OCI-LY3 (cell line): ENCODE measurements around the gene OCIAD2.
"Not testable (repeated sequence)": the region's sequence is repeated elsewhere in the genome, so short reads cannot be mapped to it uniquely, and the experiment has no call there.

Experiments used
- H2AFZ ChIP-seq: fragments of 200-600, 300-600 bp; shearing (Covaris generic); 2 replicates; pipeline ENCODE4 v1.6.0; 2014; ENCODE audit warnings: antibody characterized with exemption, low read depth, low read length
- H3K27ac ChIP-seq: fragments of 200-600, 300-600 bp; sonication (generic); 2 replicates; pipeline ENCODE4 v1.5.1; 2014; ENCODE audit warnings: mild to moderate bottlenecking, low read length, moderate library complexity, mixed read lengths
- H3K27me3 ChIP-seq: fragments of 200-600, 300-600 bp; sonication (generic); 2 replicates; pipeline ENCODE4 v1.6.1; 2014; ENCODE audit warnings: low read depth, low read length, mixed read lengths
- H3K36me3 ChIP-seq: fragments of 200-600, 300-600 bp; sonication (generic); replicated peaks from 2 replicates; pipeline ENCODE3; 2014; ENCODE audit warnings: low read depth, low read length, mixed read lengths
- H3K4me1 ChIP-seq: fragments of 300-600, 200-600 bp; sonication (generic); 2 replicates; pipeline ENCODE4 v1.6.1; 2014; ENCODE audit warnings: low read length, mixed read lengths
- H3K4me2 ChIP-seq: fragments of 200-600, 300-600 bp; sonication (generic); 2 replicates; pipeline ENCODE4 v1.6.1; 2014; ENCODE audit warnings: low read length, mixed read lengths
- H3K4me3 ChIP-seq: fragments of 300-600, 200-600 bp; sonication (generic); 2 replicates; pipeline ENCODE4 v1.5.1; 2014; ENCODE audit warnings: antibody characterized with exemption, mild to moderate bottlenecking, low read length, moderate library complexity
- H3K79me2 ChIP-seq: fragments of 300-600, 200-600 bp; shearing (Covaris generic); 2 replicates; pipeline ENCODE4 v1.6.1; 2014; ENCODE audit warnings: mild to moderate bottlenecking, low read length, mixed read lengths
- H3K9ac ChIP-seq: fragments of 300-600, 200-600 bp; shearing (Covaris generic); 2 replicates; pipeline ENCODE4 v1.6.0; 2014; ENCODE audit warnings: mild to moderate bottlenecking, low read length, moderate library complexity
- H3K9me3 ChIP-seq: fragments of 200-600, 300-600 bp; shearing (Covaris generic); 2 replicates; pipeline ENCODE4 v1.6.1; 2014; ENCODE audit warnings: low read length, mixed read lengths; ENCODE audit not compliant: insufficient read depth
- H4K20me1 ChIP-seq: fragments of 200-600, 300-600 bp; sonication (generic); 2 replicates; pipeline ENCODE4 v1.6.1; 2016; ENCODE audit warnings: low read length, mixed read lengths; ENCODE audit not compliant: insufficient read depth
- EZH2phosphoT487 ChIP-seq: fragments of 200-600 bp; shearing (Covaris generic); IDR thresholded peaks from 2 replicates; pipeline ENCODE4 v1.6.1; 2018; ENCODE audit warnings: antibody characterized with exemption, mixed run types, low read depth
- TF ChIP-seq, protein P1 (sequence below): fragments of 200-600, 300-600 bp; sonication (generic); IDR thresholded peaks from 2 replicates; pipeline ENCODE4 v1.5.1; 2014; ENCODE audit warnings: antibody characterized with exemption, low read length, low read depth

The OCIAD2 gene

GRCh38 chr4:48931459-48931858 lies 24.9 kb upstream of the OCIAD2 start:
- Histone ChIP-seq H2AFZ (no peak overlapping the region), H3K9ac (no peak overlapping the region), H3K4me2 (no peak overlapping the region), H3K27me3 (no peaks in the 10 kb centered on the region), H3K27ac (no peak overlapping the region), H4K20me1 (no peaks in the 10 kb centered on the region), H3K4me1 (no peaks in the 10 kb centered on the region), H3K9me3 (no peaks in the 10 kb centered on the region), H3K36me3 (no peaks in the 10 kb centered on the region), H3K4me3 (no peak overlapping the region), H3K79me2 (no peaks in the 10 kb centered on the region)
- TF ChIP-seq, protein P1, sequence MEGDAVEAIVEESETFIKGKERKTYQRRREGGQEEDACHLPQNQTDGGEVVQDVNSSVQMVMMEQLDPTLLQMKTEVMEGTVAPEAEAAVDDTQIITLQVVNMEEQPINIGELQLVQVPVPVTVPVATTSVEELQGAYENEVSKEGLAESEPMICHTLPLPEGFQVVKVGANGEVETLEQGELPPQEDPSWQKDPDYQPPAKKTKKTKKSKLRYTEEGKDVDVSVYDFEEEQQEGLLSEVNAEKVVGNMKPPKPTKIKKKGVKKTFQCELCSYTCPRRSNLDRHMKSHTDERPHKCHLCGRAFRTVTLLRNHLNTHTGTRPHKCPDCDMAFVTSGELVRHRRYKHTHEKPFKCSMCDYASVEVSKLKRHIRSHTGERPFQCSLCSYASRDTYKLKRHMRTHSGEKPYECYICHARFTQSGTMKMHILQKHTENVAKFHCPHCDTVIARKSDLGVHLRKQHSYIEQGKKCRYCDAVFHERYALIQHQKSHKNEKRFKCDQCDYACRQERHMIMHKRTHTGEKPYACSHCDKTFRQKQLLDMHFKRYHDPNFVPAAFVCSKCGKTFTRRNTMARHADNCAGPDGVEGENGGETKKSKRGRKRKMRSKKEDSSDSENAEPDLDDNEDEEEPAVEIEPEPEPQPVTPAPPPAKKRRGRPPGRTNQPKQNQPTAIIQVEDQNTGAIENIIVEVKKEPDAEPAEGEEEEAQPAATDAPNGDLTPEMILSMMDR, result peak; percentile 28
- TF ChIP-seq EZH2phosphoT487, result no peak

GRCh38 chr4:48930654-48931053 lies 24.1 kb upstream of the OCIAD2 start:
- TF ChIP-seq EZH2phosphoT487, result no peak
- TF ChIP-seq, protein P1, result 0 out of 2 replicates have a peak, but pooled peaks have one; percentile 4
- H3K79me2 ChIP-seq, result no peaks in the 10 kb centered on the region
- H3K4me3 ChIP-seq, result no peak overlapping the region
- no peaks in the 10 kb centered on the region for H3K27me3 ChIP-seq
- 0 out of 2 replicates have a peak overlapping the region, but pooled peaks have one; percentile 1 for H2AFZ ChIP-seq
- H3K9me3 ChIP-seq, result no peaks in the 10 kb centered on the region
- H3K9ac ChIP-seq, result no peak overlapping the region
- H4K20me1 ChIP-seq, result no peaks in the 10 kb centered on the region
- H3K4me2 ChIP-seq, result no peak overlapping the region
- no peaks in the 10 kb centered on the region for H3K4me1 ChIP-seq
- no peaks in the 10 kb centered on the region for H3K36me3 ChIP-seq
- H3K27ac ChIP-seq, result no peak overlapping the region

- TF ChIP-seq, protein P1, result no peak
- no peak for TF ChIP-seq EZH2phosphoT487
- Histone ChIP-seq H3K9ac (no peak overlapping the region), H3K4me3 (no peak overlapping the region), H3K27me3 (no peaks in the 10 kb centered on the region), H3K79me2 (no peaks in the 10 kb centered on the region), H3K9me3 (no peaks in the 10 kb centered on the region), H3K27ac (no peak overlapping the region), H4K20me1 (no peaks in the 10 kb centered on the region), H2AFZ (no peak overlapping the region), H3K36me3 (no peaks in the 10 kb centered on the region), H3K4me1 (no peaks in the 10 kb centered on the region), H3K4me2 (no peak overlapping the region)
Measured at GRCh38 chr4:48924416-48924815, 17.8 kb upstream of the OCIAD2 start.

DNA sequence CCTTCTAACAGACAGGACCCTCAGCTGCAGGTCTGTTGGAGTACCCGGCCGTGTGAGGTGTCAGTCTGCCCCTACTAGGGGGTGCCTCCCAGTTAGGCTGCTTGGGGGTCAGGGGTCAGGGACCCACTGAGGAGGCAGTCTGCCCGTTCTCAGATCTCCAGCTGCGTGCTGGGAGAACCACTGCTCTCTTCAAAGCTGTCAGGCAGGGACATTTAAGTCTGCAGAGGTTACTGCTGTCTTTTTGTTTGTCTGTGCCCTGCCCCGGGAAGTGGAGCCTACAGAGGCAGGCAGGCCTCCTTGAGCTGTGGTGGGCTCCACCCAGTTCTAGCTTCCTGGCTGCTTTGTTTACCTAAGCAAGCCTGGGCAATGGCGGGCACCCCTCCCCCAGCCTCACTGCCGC lies 16.5 kb upstream of the OCIAD2 start:
- not testable (repeated sequence) for H3K79me2 ChIP-seq, H4K20me1 ChIP-seq, H3K9ac ChIP-seq, H3K27ac ChIP-seq, H3K36me3 ChIP-seq, H3K4me2 ChIP-seq, H3K27me3 ChIP-seq, H2AFZ ChIP-seq, H3K9me3 ChIP-seq, H3K4me1 ChIP-seq, H3K4me3 ChIP-seq

DNA sequence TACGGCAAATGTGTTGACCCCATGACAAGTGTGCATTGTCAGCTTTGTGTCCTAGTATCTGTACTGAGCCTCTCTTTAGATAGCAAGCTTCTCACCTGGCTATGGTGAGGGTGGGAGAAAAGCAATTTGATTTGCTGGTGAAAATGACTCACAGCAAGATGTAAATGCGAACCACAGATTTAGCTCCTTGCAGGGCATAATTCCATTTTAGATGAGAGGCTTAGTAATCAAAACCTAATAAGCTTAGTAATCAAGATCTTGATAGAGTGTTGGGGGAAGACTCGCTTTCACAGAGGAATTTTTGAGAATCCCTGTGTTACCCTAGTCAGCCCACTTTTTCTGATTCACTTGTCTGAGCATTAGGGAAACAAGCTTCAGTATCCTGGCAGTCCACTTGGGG lies 7.7 kb upstream of the OCIAD2 start:
- H3K4me2 ChIP-seq, result no peak overlapping the region
- TF ChIP-seq EZH2phosphoT487, result no peak
- TF ChIP-seq, protein P1, result no peak
- H2AFZ ChIP-seq, result no peak overlapping the region
- H3K36me3 ChIP-seq, result no peaks in the 10 kb centered on the region
- no peaks in the 10 kb centered on the region for H4K20me1 ChIP-seq
- no peaks in the 10 kb centered on the region for H3K79me2 ChIP-seq
- H3K4me3 ChIP-seq, result no peak overlapping the region
- H3K4me1 ChIP-seq, result peaks cover 4% of the 10 kb centered on the region; the same call in 1 of the 2 replicates
- no peak overlapping the region for H3K27ac ChIP-seq
- no peak overlapping the region for H3K9ac ChIP-seq
- H3K27me3 ChIP-seq, result no peaks in the 10 kb centered on the region
- H3K9me3 ChIP-seq, result no peaks in the 10 kb centered on the region
